Stimulated activated CD8-positive, alpha-beta memory T cell treated with anti-CD3 and anti-CD28 coated beads, Interleukin-4, amount 100 ng/mL, for 24 hours (primary cell): ENCODE data around the gene ABCC3.

ENCODE experiments used
- DNase-seq: peaks from one replicate; pipeline ENCODE4 v3.0.0-alpha.2; 2020; ENCODE audit warnings: low read depth

The ABCC3 gene

DNA sequence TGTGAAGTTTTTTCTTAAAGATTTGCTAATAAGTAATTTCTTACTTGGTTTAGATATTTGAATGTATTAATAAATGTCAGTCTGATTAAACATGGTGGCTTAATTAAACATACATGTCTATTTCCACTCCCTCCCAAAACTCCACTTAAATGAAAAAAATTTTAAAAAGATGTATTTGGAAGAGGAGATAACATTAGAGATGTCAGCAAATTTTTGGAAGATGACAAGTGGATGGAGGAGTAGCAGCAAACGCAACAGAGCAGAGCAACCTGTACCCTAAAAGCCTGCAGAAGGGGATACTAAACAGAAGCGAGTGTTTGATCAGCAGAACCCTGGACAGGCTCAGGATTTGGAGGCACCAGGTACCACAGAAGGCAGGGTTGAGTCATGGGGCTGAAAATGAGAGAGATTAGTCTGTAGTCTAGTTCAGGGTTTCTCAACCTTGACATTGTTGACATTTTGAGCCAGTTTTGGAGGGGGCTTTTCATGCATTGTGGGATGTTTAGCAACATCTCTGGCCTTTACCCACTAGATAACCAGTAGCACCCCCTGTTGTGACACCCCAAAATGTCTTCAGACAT, 102.5 kb downstream of the ABCC3 start:
- no peak for DNase-seq

DNA sequence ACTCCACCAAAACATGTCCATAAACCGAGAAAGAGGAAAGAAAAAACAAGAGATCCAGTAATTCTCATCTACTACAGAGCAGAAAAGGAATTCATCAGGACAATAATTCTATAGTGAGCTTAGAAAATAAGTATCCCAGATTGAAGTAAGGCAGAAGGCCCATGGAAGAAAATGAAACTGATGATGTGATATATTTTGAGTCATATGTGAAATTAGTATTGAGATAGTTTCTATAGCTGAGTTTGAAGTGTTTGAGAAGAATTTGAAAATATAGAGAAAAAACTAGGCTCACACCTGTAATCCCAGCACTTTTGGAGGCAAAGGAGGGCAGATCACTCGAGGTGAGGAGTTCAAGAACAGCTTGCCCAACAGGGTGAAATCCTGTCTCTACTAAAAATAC, 104.4 kb downstream of the ABCC3 start:
- DNase-seq, result no peak
